PC-3 (cell line): ENCODE data around the gene FGD5.

Source experiments
- CTCF ChIP-seq: fragments of 300-600 bp; sonication (generic); conservative IDR thresholded peaks from 2 replicates; pipeline ENCODE4 v1.5.1; 2017; ENCODE audit warnings: antibody characterized with exemption, low read depth, mild to moderate bottlenecking, low read length
- EZH2 ChIP-seq: fragments of 300-600 bp; sonication (generic); IDR thresholded peaks from one replicate; pipeline ENCODE4 v1.6.1; 2017; ENCODE audit warnings: antibody characterized with exemption, mild to moderate bottlenecking, low read length; ENCODE audit not compliant: unreplicated experiment
- EZH2phosphoT487 ChIP-seq: fragments of 300-600 bp; sonication (generic); IDR thresholded peaks from 2 replicates; pipeline ENCODE4 v1.6.1; 2018; ENCODE audit warnings: mild to moderate bottlenecking, antibody characterized with exemption, low read length, borderline replicate concordance

- TF ChIP-seq CTCF = no peak
- no peak for TF ChIP-seq EZH2phosphoT487
- TF ChIP-seq EZH2 = no peak
Measured at GRCh38 chr3:14880447-14881106, 61.8 kb downstream of the FGD5 start.
